Liver (tissue), 2 donors: ENCODE data around the gene ARHGDIA.

ENCODE experiments used
- CTCF ChIP-seq: fragments of 150-350 bp; IDR thresholded peaks from 2 replicates; pipeline ENCODE4 v1.5.1; 2017; ENCODE audit warnings: improper control_type of control experiment, low read depth, low read length; ENCODE audit not compliant: missing input control
- MAX ChIP-seq: IDR thresholded peaks from 2 replicates; pipeline ENCODE4 v1.6.1; 2016; ENCODE audit warnings: antibody characterized with exemption
- REST ChIP-seq: IDR thresholded peaks from 2 replicates; pipeline ENCODE4 v1.6.1; 2016; ENCODE audit warnings: antibody characterized with exemption, mild to moderate bottlenecking
- donor health status: healthy.

GRCh38 chr17:81841866-81842265, 29.3 kb downstream of the ARHGDIA start:
- no peak for TF ChIP-seq REST
- no peak for TF ChIP-seq MAX
- TF ChIP-seq CTCF, result no peak
